ENCODE measurements around the gene C7.
"Not testable (repeated sequence)": the region's sequence is repeated elsewhere in the genome, so short reads cannot be mapped to it uniquely, and the experiment has no call there.

C7 gene

GRCh38 chr5:40995801-40996586, 86.7 kb downstream of the C7 start:
- no peak for DNase-seq

- DNase-seq, result no peak
Observed at GRCh38 chr5:40999142-40999541, 89.8 kb downstream of the C7 start.

- DNase-seq, result no peak
Observed at GRCh38 chr5:40999966-41000365, 90.7 kb downstream of the C7 start.

- no peak for DNase-seq
Observed at GRCh38 chr5:41003670-41004376, 94.5 kb downstream of the C7 start.

GRCh38 chr5:41004931-41005330, 95.6 kb downstream of the C7 start:
- DNase-seq, result no peak

GRCh38 chr5:41009232-41009631, 99.9 kb downstream of the C7 start:
- no peak for DNase-seq

- DNase-seq, result no peak
Observed at GRCh38 chr5:41010572-41010971, 101.3 kb downstream of the C7 start.

- DNase-seq, result no peak
Observed at GRCh38 chr5:41012318-41012717, 103.0 kb downstream of the C7 start.

- not testable (repeated sequence) for DNase-seq
Observed at GRCh38 chr5:41022600-41022999, 113.3 kb downstream of the C7 start.
